ENCODE results near the gene HRH3. TPM values are rescaled to one million over a fixed set of nuclear protein-coding genes. Genes with fewer than 3 reads are reported as not detected.

HRH3 gene
- total RNA-seq, 2 donors from 2014 or later = 0.44 TPM; not detected in 1

GRCh38 chr20:62183426-62184142 lies 36.5 kb downstream of the HRH3 start:
- Histone ChIP-seq H3K9me3 (ENCODE audit: control insufficient read depth, low read length) (no peaks in the 10 kb centered on the region), H3K9ac (ENCODE audit: extremely low read depth, low read length, poor library complexity, severe bottlenecking) (peak overlapping the region; percentile 92), H3K4me1 (ENCODE audit: control insufficient read depth, insufficient read depth, low read length) (no peaks in the 10 kb centered on the region), H3K27me3 (ENCODE audit: control insufficient read depth, insufficient read depth, low read length, poor library complexity, severe bottlenecking) (no peaks in the 10 kb centered on the region), H3K4me3 (ENCODE audit: low read length) (peak overlapping the region; percentile 92), H3K27ac (ENCODE audit: low read depth, low read length) (peak overlapping the region; percentile 78), H3K36me3 (ENCODE audit: control insufficient read depth, insufficient read depth, low read length) (peaks cover 10% of the 10 kb centered on the region)
- TF ChIP-seq CTCF (conservative IDR thresholded peaks at IDR 0.05) = no peak
- H3K36me3 Mint-ChIP-seq (ENCODE audit: low read depth) = peaks cover 9% of the 10 kb centered on the region
- peak overlapping the region; percentile 94 for H3K27ac Mint-ChIP-seq
- 14 to 36% methylated on average over 18 to 25 of the region's 25 CpGs for WGBS, 2 experiments (ENCODE audit: insufficient coverage in 1 of 2, insufficient read length in 1 of 2)
- peak overlapping the region; percentile 87 for H3K4me3 Mint-ChIP-seq
- H3K4me1 Mint-ChIP-seq = peaks cover 11% of the 10 kb centered on the region
- DNase-seq = no peak
- H3K27me3 Mint-ChIP-seq (ENCODE audit: insufficient read depth) = no peaks in the 10 kb centered on the region
- H3K9me3 Mint-ChIP-seq = no peaks in the 10 kb centered on the region

GRCh38 chr20:62182469-62183425 lies 37.3 kb downstream of the HRH3 start, which contains the start of gene MTG2:
Gene MTG2 (plus strand): TSS chr20:62183028. CDS start chr20:62193421, 10,393 bp downstream.
- Mint-ChIP-seq H3K36me3 (ENCODE audit: low read depth) (peaks cover 9% of the 10 kb centered on the region), H3K27me3 (ENCODE audit: insufficient read depth) (no peaks in the 10 kb centered on the region), H3K27ac (peak within 1 kb of the TSS; percentile 94), H3K9me3 (no peaks in the 10 kb centered on the region), H3K4me1 (peaks cover 11% of the 10 kb centered on the region), H3K4me3 (peak within 1 kb of the TSS; percentile 87)
- peaks cover 10% of the 10 kb centered on the region for H3K36me3 ChIP-seq (ENCODE audit: control insufficient read depth, insufficient read depth, low read length)
- TF ChIP-seq CTCF (conservative IDR thresholded peaks at IDR 0.05) = no peak
- DNase-seq = peak; percentile 97
- no peaks in the 10 kb centered on the region for H3K4me1 ChIP-seq (ENCODE audit: control insufficient read depth, insufficient read depth, low read length)
- H3K4me3 ChIP-seq (ENCODE audit: low read length) = peak within 1 kb of the TSS; percentile 92
- H3K9me3 ChIP-seq (ENCODE audit: control insufficient read depth, low read length) = no peaks in the 10 kb centered on the region
- WGBS, 2 experiments (ENCODE audit: insufficient coverage in 1 of 2, insufficient read length in 1 of 2) = 0 to 4% methylated on average over 20 to 96 of the region's 96 CpGs
- peak within 1 kb of the TSS; percentile 78 for H3K27ac ChIP-seq (ENCODE audit: low read depth, low read length)
- H3K27me3 ChIP-seq (ENCODE audit: control insufficient read depth, insufficient read depth, low read length, poor library complexity, severe bottlenecking) = no peaks in the 10 kb centered on the region
- peak within 1 kb of the TSS; percentile 92 for H3K9ac ChIP-seq (ENCODE audit: extremely low read depth, low read length, poor library complexity, severe bottlenecking)

GRCh38 chr20:62181808-62182207 lies 38.3 kb downstream of the HRH3 start:
- Mint-ChIP-seq H3K27ac (peak overlapping the region; percentile 94), H3K9me3 (no peaks in the 10 kb centered on the region), H3K4me1 (peaks cover 11% of the 10 kb centered on the region), H3K4me3 (peak overlapping the region; percentile 87), H3K27me3 (ENCODE audit: insufficient read depth) (no peaks in the 10 kb centered on the region), H3K36me3 (ENCODE audit: low read depth) (peaks cover 9% of the 10 kb centered on the region)
- H3K27ac ChIP-seq (ENCODE audit: low read depth, low read length) = no peak overlapping the region
- H3K27me3 ChIP-seq (ENCODE audit: control insufficient read depth, insufficient read depth, low read length, poor library complexity, severe bottlenecking) = no peaks in the 10 kb centered on the region
- 91 to 100% methylated on average over 1 to 2 of the region's 2 CpGs for WGBS, 2 experiments (ENCODE audit: insufficient coverage in 1 of 2, insufficient read length in 1 of 2)
- peaks cover 10% of the 10 kb centered on the region for H3K36me3 ChIP-seq (ENCODE audit: control insufficient read depth, insufficient read depth, low read length)
- DNase-seq = no peak
- no peak for TF ChIP-seq CTCF (conservative IDR thresholded peaks at IDR 0.05)
- H3K4me1 ChIP-seq (ENCODE audit: control insufficient read depth, insufficient read depth, low read length) = no peaks in the 10 kb centered on the region
- peak overlapping the region; percentile 92 for H3K4me3 ChIP-seq (ENCODE audit: low read length)
- no peaks in the 10 kb centered on the region for H3K9me3 ChIP-seq (ENCODE audit: control insufficient read depth, low read length)
- peak overlapping the region; percentile 92 for H3K9ac ChIP-seq (ENCODE audit: extremely low read depth, low read length, poor library complexity, severe bottlenecking)
